WTC11 (cell line): ENCODE measurements around the gene CD300H. TPM values are rescaled to one million over a fixed set of nuclear protein-coding genes. Genes with fewer than 3 reads are reported as not detected.

Source experiments
- ATAC-seq: fragments of 200-7000 bp; cut with Tn5 transposase; 2 replicates; pipeline ENCODE4 v1.10.0; 2021; ENCODE audit warnings: mild to moderate bottlenecking, moderate library complexity
- CTCF ChIA-PET: fragments of 300-600 bp; sonication (Branson Sonifier 250); formaldehyde crosslinking; loops from one replicate; lab custom pipeline; 2021; ENCODE audit warnings: antibody characterized with exemption; lab: Charles Lee
- POLR2A ChIA-PET: fragments of 350-600 bp; sonication (Branson Sonifier 250); formaldehyde crosslinking; loops from one replicate; lab custom pipeline; 2021; ENCODE audit warnings: antibody characterized with exemption; lab: Charles Lee
- DNase-seq: peaks from one replicate; pipeline ENCODE4 v3.0.0; 2021; ENCODE audit warnings: low spot score
- H3K27ac Mint-ChIP-seq: 2 replicates; pipeline ENCODE4 v1.8.0; 2021; ENCODE audit warnings: mixed read lengths
- H3K27me3 Mint-ChIP-seq: 2 replicates; pipeline ENCODE4 v1.8.0; 2021; ENCODE audit warnings: low read depth, mild to moderate bottlenecking, moderate library complexity, mixed read lengths
- H3K36me3 Mint-ChIP-seq: 2 replicates; pipeline ENCODE4 v1.8.0; 2021; ENCODE audit warnings: mixed read lengths
- H3K4me1 Mint-ChIP-seq: 2 replicates; pipeline ENCODE4 v1.8.0; 2022; ENCODE audit warnings: mixed read lengths
- H3K4me3 Mint-ChIP-seq: 2 replicates; pipeline ENCODE4 v1.8.0; 2021; ENCODE audit warnings: mild to moderate bottlenecking, moderate library complexity, mixed read lengths
- H3K9me3 Mint-ChIP-seq: 2 replicates; pipeline ENCODE4 v1.8.0; 2021; ENCODE audit warnings: mixed read lengths
- AFF4 ChIP-seq: sonication (generic); formaldehyde crosslinking; IDR thresholded peaks from 2 replicates; pipeline ENCODE4 v1.8.1; 2023; ENCODE audit warnings: mild to moderate bottlenecking, missing genetic modification reagents, borderline replicate concordance
- AR ChIP-seq: fragments of 250-450 bp; sonication (Bioruptor Pico); IDR thresholded peaks from 2 replicates; pipeline ENCODE4 v1.9.0; 2021; ENCODE audit warnings: mild to moderate bottlenecking
- ARID4B ChIP-seq: sonication (generic); formaldehyde crosslinking; IDR thresholded peaks from 2 replicates; pipeline ENCODE4 v1.8.0; 2023; ENCODE audit warnings: missing genetic modification reagents, mild to moderate bottlenecking, borderline replicate concordance
- ELF4 ChIP-seq: sonication (generic); formaldehyde crosslinking; IDR thresholded peaks from 2 replicates; pipeline ENCODE4 v1.8.1; 2022; ENCODE audit warnings: low read depth, mild to moderate bottlenecking, moderate library complexity, missing genetic modification reagents
- JAZF1 ChIP-seq: fragments of 250-450 bp; sonication (Bioruptor Pico); IDR thresholded peaks from 2 replicates; pipeline ENCODE4 v1.9.0; 2021; ENCODE audit warnings: moderate library complexity, mild to moderate bottlenecking, inconsistent platforms
- KAT7 ChIP-seq: sonication (generic); formaldehyde crosslinking; IDR thresholded peaks from 2 replicates; pipeline ENCODE4 v1.8.1; 2023; ENCODE audit warnings: missing genetic modification reagents, mild to moderate bottlenecking, borderline replicate concordance
- TCF7 ChIP-seq: sonication (generic); formaldehyde crosslinking; IDR thresholded peaks from 2 replicates; pipeline ENCODE4 v1.8.0; 2022; ENCODE audit warnings: mild to moderate bottlenecking, low read depth, missing genetic modification reagents, moderate library complexity
- ZNF232 ChIP-seq: sonication (generic); formaldehyde crosslinking; IDR thresholded peaks from 2 replicates; pipeline ENCODE4 v1.8.0; 2022; ENCODE audit warnings: mild to moderate bottlenecking, missing genetic modification reagents
- ZNF263 ChIP-seq: sonication (generic); formaldehyde crosslinking; IDR thresholded peaks from 2 replicates; pipeline ENCODE4 v1.8.1; 2022; ENCODE audit warnings: low read depth, mild to moderate bottlenecking, moderate library complexity, missing genetic modification reagents
- ZNF317 ChIP-seq: sonication (generic); formaldehyde crosslinking; IDR thresholded peaks from 2 replicates; pipeline ENCODE4 v1.8.1; 2023; ENCODE audit warnings: low read depth, mild to moderate bottlenecking, moderate library complexity, missing genetic modification reagents, borderline replicate concordance
- ZNF423 ChIP-seq: fragments of 250-450 bp; sonication (Bioruptor Pico); IDR thresholded peaks from 2 replicates; pipeline ENCODE4 v2.1.2; 2022; ENCODE audit warnings: mild to moderate bottlenecking, moderate library complexity
- total RNA-seq: library from RNA; stranded (reverse); gene quantifications from 3 replicates; pipeline ENCODE4 v1.2.3, GENCODE V29; 2021
- TF ChIP-seq, protein P1 (sequence below): sonication (generic); formaldehyde crosslinking; IDR thresholded peaks from 2 replicates; pipeline ENCODE4 v1.8.1; 2022; ENCODE audit warnings: mild to moderate bottlenecking, missing genetic modification reagents, moderate library complexity, borderline replicate concordance

Gene CD300H
- total RNA-seq, 1 experiment from 2014 or later = not detected

- CTCF ChIA-PET = interaction anchor here (1.1 to 3.4 kb wide), 10 partner anchors 30 to 235 kb away, joined by 3 to 17 read pairs (median 4); no protein-coding TSS in a partner anchor
- no peak overlapping the region for H3K27ac Mint-ChIP-seq
- no peak overlapping the region for H3K4me3 Mint-ChIP-seq
- no peaks in the 10 kb centered on the region for H3K9me3 Mint-ChIP-seq
- H3K27me3 Mint-ChIP-seq = peaks cover 6% of the 10 kb centered on the region
- H3K36me3 Mint-ChIP-seq = no peaks in the 10 kb centered on the region
- POLR2A ChIA-PET = no interaction called here
- TF ChIP-seq ZNF423 (CRISPR knock-in tag) = no peak
- TF ChIP-seq, protein P1, sequence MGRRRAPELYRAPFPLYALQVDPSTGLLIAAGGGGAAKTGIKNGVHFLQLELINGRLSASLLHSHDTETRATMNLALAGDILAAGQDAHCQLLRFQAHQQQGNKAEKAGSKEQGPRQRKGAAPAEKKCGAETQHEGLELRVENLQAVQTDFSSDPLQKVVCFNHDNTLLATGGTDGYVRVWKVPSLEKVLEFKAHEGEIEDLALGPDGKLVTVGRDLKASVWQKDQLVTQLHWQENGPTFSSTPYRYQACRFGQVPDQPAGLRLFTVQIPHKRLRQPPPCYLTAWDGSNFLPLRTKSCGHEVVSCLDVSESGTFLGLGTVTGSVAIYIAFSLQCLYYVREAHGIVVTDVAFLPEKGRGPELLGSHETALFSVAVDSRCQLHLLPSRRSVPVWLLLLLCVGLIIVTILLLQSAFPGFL (CRISPR knock-in tag) = no peak
- TF ChIP-seq AFF4 = no peak
- no peak for TF ChIP-seq AR (CRISPR knock-in tag)
- TF ChIP-seq ZNF317 (CRISPR knock-in tag) = no peak
- TF ChIP-seq JAZF1 (CRISPR knock-in tag) = no peak
- no peak for TF ChIP-seq ARID4B (CRISPR knock-in tag)
- no peak for TF ChIP-seq KAT7 (CRISPR knock-in tag)
- TF ChIP-seq ELF4 (CRISPR knock-in tag) = no peak
- TF ChIP-seq TCF7 (CRISPR knock-in tag) = no peak
- no peak for TF ChIP-seq ZNF232
- no peak for TF ChIP-seq ZNF263
- TF ChIP-seq, all 79 proteins: peak for 0
- DNase-seq = no peak
- no peak for ATAC-seq
- H3K4me1 Mint-ChIP-seq = peaks cover 2% of the 10 kb centered on the region
Measured at GRCh38 chr17:74603746-74604145, 36.4 kb upstream of the CD300H start.
